Stimulated activated CD4-positive, alpha-beta T cell treated with anti-CD3 and anti-CD28 coated beads, Interleukin-12 subunit alpha, Interleukin-12 subunit beta, amount 100 ng/mL, for 48 hours (primary cell): Measurements from ENCODE around the gene OSBPL9.
A peak's percentile ranks its signal among the peaks of the same experiment; 100 is the strongest.
"Not testable (repeated sequence)": the region's sequence is repeated elsewhere in the genome, so short reads cannot be mapped to it uniquely, and the experiment has no call there.

Source experiments
- DNase-seq, 3 donors: peaks; one replicate each; pipeline ENCODE4 v3.0.0-alpha.2; 2020; ENCODE audit warnings: low read depth in 2 of 3, low spot score in 1 of 3

Gene OSBPL9

DNA sequence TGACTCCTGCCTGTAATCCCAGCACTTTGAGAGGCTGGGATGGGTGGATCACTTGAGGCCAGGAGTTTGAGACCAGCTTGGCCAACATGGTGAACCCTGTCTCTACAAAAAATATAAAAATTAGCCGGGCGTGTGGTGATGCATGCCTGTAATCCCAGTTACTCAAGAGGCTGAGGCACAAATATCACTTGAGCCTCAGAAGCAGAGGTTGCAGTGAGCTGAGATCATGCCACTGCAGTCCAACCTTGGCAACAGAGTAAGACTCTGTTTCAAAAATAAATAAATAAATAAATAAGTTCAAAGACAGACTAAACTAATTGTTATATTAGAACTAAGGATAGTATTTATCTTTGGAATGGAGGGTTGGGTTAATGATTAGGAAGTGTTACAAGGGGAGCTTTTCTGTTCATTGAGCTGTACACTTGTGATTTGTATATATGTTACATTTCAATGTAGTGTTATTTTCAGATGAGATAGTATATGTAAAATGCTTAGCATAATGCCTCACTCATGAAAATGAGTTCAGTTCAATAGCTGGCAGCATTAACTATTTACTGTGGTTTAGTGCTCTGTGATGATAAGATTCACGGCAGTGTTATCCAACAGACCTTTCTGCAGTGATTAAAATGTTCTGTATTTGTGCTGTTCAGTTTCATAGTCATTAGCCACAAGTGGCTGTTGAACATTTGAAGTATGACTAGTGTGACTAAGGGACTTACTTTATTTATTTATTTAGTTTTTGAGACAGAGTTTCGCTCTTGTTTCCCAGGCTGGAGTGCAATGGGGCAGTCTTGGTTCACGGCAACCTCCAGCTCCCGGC lies 47.7 kb downstream of the OSBPL9 start:
- DNase-seq, result no peak

DNA sequence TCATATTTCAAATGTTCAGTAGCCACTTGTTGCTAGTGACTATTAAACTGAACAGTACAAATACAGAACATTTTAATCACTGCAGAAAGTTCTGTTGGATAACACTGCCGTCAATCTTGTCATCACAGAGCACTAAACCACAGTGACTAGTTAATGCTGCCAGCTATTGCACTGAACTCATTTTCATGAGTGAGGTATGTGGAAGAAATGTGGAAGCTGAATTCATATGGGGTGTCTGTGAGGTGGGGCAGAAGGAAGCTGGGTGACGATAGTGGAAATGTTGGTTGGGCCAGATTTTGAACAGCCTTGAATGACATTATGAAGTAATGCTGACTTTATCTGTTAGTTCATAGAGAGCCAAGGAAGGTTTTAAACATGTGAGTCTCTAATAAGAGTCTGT lies 49.6 kb downstream of the OSBPL9 start:
- DNase-seq, result no peak

DNA sequence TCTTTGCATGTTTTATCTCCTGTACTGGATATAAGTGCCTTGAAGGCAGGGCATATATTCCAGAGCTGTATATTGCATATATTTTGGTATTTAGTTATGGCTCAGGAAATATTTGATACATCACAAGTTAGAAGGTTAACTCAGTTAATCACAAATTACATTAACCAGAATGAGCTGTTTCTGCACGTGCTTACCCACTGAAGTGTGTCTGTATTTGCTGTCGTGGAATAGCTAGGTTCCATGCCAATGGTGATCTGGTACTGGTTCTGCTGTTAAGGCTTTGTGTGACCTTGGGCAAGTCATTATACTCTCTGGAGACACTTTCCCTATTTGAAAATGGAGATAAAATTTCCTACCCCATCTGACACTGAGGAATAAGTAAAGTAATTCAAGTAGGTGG lies 50.7 kb downstream of the OSBPL9 start:
- DNase-seq, result no peak

DNA sequence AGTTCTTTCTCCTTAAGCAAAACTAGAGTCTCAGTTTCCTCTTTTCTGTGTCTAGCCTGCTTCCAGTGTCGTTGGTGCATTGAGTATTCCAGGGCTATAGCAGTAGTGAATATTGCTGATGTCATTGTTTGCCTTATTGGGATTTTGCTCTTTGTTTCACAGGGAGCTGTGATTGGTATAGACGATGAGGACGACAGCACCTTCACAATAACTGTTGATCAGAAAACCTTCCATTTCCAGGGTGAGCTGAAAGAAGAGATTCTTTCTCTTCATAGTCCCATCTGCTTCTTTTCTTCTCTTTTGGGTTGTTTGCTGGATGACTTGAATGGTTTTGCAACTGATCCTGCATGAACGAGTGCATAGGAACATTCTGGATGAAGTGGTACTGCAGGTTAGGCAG lies 52.4 kb downstream of the OSBPL9 start:
- DNase-seq, result no peak

DNA sequence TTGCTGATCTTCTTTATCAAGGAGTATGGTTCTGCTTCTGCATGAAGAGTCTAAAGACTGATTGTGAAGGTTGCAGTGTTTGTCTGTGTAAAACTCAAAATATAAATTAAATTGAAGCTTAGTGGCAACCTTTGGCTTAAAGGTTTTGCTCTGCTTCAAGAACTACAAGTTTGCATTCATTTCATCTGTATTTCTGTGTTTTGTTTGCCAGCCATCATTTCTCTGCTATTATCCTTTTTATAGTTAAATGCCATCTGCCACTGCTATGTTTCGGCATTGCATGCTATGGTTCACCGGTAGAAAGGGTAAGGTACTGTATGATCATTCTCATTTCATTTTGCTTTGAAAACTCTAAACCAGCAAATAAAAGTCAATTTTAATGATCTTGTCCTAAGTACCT lies 52.9 kb downstream of the OSBPL9 start:
- no peak for DNase-seq

DNA sequence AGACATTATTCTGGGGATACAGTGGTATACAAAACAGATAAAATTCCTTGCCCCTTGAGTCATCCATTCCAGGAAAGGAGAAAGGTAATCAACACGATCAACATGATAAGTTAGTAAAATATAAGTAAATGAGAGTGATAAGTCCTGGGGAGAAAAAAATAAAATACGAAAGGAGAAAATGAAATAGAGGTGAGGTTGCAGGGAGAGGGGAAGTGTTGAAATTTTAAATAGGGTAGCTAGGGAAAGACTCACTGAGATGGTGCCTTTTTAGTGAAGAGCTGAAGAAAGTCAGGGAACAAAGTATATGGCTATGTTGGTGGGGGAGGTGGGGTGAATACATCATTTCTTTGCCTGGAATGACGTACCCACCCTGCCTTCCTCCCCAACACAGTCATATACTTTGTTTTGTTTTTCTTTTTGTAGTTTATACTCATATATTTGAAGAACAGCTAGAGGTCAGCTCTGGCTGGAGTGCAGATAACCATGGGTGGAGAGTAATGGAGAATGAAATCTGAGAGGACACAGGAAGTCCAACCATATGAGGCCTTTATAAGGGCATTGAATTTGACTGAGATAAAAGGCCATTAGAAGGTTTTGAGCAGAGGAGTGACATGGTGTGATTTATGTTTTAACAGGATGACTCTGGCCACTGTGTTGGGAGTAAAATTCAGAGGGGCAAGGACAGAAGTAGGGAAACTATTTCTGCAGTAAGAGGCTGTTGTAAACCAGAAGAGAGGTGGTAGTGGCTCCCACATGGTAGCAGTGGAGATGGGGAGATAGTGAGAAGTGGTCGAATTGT lies 54.8 kb downstream of the OSBPL9 start:
- DNase-seq, result no peak

DNA sequence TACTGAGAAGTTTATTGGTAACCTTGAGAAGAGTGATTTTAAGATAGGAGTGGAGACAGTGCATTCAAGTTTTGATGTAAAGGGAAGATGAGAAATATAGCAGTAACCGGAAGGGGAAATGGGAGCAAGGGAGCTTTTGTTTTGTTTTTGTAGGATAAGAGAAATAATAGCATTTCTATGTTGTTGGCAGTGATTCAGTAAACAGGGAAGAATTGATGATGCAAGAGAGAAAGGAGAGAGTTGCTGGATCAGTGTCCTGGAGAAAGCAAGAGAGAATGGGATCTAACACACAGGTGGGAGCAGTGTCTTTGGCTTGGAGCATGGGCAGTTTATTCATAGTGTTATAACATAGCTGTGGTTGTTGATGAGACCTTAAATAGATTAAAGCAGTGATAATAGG lies 56.4 kb downstream of the OSBPL9 start:
- DNase-seq, result no peak

DNA sequence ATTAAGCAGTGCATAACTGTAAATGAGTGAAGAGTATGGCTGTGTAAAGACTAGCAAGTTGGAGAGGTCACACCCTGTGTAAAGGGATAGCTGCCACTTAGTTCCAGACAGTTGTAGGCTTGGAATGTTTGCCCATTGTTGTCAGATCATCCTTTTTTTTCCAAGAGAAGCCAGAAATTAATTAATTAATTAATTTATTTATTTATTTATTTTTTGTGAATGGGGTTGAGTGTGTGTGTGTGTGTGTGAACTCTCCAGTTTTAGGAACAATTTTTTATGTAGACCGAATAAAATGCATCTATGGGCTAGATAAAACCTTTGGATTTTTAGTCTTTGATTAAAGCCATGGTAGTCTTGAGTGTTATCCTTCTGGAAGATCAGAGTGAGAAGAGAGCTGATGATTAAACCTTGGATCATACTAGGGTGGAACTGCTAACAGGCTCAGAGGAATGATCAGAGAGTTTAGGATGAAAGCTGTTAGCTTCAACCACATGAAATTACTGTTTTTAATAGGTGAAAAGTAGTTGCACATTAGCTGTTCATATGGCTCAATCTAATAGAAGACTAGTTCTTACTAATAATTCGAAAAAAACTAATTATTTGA lies 58.4 kb downstream of the OSBPL9 start:
- no peak for DNase-seq

DNA sequence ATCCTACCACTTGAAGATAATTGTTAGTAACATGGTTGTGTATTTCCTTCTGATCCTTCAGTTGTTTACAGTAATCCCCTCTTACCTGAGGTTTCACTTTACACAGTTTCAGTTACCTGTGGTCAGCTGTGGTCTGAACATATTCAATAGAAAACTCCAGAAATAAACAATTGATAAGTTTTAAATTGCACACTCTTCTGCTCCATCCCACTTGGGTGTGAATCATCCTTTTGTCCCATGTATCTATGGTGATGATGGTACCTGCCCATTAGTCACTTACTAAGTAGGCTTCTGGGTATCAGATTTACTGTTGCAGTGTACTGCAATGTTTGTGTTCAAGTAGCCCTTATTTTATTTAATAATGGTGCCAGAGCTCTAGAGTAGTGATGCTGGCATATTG lies 62.5 kb downstream of the OSBPL9 start:
- DNase-seq, result no peak

DNA sequence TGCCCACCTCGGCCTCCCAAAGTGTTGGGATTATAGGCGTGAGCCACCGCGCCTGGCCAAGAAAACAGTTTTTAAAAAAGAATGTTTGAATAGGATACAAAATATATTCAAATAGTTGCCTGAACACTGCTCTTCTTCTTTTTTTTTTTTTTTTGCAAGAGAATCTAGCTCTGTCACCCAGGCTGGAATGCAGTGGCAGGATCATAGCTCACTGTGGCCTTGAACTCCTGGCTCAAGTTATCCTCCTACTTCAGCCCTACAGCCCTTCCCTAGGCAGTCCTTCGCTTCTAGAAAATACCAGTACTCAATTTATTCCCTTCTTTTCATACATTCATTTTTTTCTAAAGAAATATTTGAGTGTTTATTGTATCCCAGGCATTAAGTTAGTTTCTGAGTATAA lies 67.9 kb downstream of the OSBPL9 start:
- no peak for DNase-seq

DNA sequence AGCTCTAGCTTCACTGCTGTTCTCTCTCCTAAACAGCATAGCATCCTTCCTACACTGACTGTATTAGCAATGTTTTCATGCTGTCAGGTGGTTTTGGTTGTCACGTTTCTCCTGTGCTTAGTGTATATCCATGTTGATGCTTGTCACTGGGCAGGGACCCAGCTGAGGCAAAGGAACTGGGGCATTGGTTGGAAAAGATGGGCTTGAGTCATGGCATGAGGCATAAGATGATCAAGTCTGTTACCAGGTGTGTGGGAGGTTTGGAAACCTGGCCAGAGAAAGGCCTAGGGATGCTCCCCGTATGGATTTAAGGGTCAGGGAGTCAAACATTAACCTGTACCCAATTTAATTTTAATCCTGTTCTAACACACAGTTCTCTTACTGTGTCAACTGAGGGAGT lies 69.6 kb downstream of the OSBPL9 start:
- peak in 1 of 3 donors; percentile 2 for DNase-seq

DNA sequence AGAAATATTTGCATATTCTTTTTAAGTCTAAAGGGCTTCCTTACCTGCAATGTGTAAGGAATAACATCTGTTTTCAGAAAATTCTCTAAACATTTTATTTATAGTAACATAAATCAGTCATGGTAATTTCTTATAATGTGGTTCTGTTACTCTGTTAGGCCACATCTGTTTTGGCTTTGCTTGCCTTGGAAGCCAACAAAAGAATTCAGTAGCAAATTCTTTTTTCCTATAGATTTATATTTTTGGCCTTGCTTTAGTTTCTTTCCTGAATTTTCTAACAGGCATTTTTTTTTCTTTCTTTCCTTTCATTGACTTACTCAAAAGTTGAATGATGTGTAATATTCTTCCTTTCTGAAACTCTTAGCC lies 72.2 kb downstream of the OSBPL9 start:
- no peak for DNase-seq

DNA sequence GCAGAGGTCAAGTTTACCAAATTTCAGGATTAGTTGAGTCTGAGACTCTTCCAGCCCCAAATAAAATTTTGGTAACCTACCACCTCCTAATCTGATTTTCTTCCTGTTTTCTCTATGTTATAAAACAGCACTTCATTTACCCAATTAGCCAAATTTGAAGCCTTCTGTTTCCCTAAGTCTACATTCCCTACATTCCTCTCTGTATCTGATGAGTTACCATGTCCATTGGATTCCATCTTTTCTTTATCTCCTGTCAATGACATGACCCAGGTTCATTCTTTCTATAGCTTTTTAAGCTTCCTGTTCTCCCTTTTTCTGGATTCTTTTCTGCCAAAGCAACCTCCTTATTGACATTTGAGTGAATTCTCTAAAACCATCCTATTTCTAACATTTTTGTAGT lies 72.8 kb downstream of the OSBPL9 start:
- no peak for DNase-seq

DNA sequence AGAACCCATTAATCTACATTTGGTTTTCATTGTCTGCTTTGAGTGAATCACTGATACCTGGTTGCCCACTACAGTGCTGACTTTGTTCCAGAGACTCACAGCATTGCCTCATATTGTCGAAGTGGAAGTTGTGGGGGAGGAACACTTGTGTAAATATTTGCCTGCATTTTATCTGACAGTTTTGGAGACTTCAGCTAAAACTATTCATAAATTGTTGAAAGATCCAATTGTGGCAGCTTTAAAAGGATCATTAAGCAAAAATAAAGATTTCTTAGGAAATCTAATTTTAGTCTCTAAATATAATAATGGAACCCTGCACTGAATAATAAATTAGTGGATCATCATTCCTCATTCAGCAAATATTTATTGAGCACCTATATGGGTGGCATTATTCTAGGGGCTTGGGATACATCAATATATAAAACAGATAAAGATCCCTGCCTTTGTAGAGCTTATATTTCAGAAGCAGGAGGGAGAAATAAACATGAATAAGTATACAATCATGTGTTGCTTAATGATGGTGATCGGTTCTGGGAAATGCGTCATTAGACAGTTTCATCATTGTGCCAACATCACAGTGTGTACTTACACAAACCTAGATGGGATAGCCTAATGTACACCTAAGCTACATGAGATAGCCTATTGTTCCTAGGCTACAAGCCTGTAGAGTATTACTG lies 73.5 kb downstream of the OSBPL9 start:
- no peak for DNase-seq

DNA sequence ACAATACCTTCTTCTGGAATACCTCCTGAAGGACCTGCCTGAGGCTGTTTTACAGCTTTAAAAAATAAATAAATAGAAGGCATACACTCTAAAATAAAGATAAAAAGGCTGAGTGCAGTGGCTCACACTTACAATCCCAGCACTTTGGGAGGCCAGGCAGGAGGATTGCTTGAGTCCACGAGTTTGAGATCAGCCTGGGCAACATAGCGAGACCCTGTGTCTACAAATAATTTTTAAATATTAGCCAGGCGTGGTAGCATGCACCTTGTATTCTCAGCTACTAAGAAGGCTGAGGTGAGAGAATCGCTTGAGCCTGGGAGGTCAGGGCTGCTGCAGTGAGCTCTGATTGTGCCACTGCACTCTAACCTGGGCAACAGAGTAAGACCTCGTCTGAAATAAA lies 75.0 kb downstream of the OSBPL9 start:
- no peak for DNase-seq

DNA sequence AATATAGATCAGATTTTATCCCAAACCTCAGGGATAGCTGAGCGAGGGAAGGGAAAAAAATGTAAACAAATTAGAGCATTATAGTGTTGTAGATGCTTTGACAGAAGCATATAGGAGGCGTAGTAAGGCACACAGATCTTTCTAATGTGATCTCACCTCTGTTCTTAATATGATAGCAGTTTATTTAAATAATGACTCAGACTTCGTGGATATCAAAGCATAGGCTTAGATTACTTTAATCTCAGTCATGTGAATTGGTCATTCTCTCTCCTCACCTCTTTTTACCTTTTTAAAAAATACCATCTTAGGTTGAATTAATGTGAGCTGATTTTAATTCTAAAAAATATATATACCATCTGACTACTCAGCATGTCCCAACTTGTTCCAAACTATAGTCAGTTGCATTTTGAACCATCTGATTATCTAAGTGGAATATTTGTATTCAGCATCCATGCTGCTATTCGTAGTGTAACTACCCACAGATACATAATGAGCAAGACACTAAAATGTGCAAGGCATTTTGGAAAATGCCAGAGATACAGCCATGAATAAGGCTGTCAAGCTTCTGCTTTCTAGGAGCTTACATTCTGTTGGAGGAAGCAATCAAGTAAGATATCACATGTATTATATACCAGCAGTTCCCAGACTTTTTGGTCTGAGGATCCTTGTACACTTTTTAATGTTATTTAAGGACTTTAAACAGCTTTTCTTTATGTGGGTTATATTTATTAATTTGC lies 76.7 kb downstream of the OSBPL9 start:
- no peak for DNase-seq

DNA sequence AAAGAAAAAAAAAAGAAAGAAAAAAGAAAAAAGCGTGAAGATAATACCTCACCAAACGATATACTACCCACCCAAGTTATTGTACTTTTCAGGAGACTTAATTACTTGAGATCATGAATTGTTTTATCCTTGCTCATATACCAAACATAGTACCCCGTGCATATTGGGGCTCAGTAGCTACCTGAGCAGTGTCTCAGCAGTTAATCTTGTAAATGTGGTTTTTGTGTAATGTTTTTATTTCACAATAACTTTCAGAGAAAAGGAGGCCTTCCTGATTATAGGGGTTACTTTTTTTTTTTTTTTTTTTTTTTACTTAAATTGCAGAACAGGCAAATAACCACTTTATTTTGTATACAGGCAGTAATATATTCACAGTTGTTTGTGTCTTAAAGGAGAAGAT lies 80.3 kb downstream of the OSBPL9 start:
- no peak for DNase-seq

DNA sequence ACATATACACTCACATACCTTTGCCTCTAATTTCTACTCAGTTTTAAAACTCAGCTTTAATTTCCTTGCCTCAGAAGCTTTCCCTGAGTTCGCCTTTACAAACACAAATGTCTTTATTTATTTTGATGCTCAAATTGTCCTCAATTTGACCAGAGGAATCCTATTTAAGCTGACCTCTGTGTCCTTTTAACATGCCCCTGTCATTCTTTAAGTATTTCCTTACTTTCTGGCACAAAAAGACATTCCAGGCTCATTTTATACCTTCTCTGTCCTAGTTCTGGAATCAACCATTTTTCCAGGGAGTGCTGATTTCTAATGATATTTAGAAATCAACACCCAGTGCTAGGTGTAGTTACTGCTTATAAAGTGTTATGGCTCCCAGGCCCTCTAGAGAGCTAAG lies 82.5 kb downstream of the OSBPL9 start:
- no peak for DNase-seq

DNA sequence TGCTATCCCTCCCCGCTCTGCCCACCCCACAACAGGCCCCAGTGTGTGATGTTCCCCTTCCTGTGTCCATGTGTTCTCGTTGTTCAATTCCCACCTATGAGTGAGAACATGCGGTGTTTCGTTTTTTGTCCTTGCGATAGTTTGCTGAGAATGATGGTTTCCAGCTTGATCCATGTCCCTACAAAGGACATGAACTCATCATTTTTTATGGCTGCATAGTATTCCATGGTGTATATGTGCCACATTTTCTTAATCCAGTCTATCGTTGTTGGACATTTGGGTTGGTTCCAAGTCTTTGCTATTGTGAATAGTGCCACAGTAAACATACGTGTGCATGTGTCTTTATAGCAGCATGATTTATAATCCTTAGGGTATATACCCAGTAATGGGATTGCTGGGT lies 84.9 kb downstream of the OSBPL9 start:
- not testable (repeated sequence) for DNase-seq

DNA sequence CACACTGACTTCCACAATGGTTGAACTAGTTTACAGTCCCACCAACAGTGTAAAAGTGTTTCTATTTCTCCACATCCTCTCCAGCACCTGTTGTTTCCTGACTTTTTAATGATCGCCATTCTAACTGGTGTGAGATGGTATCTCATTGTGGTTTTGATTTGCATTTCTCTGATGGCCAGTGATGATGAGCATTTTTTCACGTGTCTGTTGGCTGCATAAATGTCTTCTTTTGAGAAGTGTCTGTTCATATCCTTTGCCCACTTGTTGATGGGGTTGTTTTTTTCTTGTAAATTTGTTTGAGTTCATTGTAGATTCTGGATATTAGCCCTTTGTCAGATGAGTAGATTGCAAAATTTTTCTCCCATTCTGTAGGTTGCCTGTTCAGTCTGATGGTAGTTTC lies 85.3 kb downstream of the OSBPL9 start:
- not testable (repeated sequence) for DNase-seq

DNA sequence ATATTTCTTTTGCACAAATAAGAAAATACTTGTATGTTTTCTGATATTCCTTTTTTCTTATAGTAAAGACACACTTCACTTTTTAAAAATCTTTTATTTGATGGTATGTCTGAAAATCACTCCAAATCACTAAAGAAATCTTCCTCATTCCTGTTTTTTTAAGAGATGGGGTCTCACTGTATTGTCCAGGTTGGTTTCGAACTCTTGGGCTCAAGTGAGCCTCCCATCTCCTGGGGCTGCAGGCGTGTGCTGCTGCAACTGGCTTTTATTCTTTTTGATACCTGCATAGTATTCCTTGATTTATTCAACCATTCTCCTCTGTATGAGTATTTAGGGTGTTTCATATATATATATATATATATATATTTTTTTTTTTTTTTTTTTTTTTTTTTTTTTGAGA lies 88.1 kb downstream of the OSBPL9 start:
- DNase-seq, result no peak
